GM12878 (cell line): ENCODE measurements around the gene HSPA1A. TPM values are rescaled to one million over a fixed set of nuclear protein-coding genes. Genes with fewer than 3 reads are reported as not detected.

ENCODE experiments used
- ATF3 ChIP-seq: IDR thresholded peaks from 2 replicates; pipeline ENCODE4 v1.6.1; 2011; ENCODE audit warnings: low read depth, mild to moderate bottlenecking, low read length, moderate library complexity, borderline replicate concordance; ENCODE audit errors: extremely low read depth
- E4F1 ChIP-seq: fragments of 450-650 bp; IDR thresholded peaks from 2 replicates; pipeline ENCODE4 v1.6.1; 2018; ENCODE audit warnings: borderline replicate concordance, mild to moderate bottlenecking; ENCODE audit not compliant: partially characterized antibody
- ESRRA ChIP-seq: IDR thresholded peaks from 2 replicates; pipeline ENCODE4 v1.6.1; 2012; ENCODE audit warnings: mild to moderate bottlenecking, low read length, improper control_type of control experiment
- KDM1A ChIP-seq: fragments of 200-600 bp; sonication (generic); IDR thresholded peaks from 2 replicates; pipeline ENCODE4 v1.6.1; 2016; ENCODE audit warnings: borderline replicate concordance
- LARP7 ChIP-seq: fragments of 450-650 bp; IDR thresholded peaks from 2 replicates; pipeline ENCODE4 v1.6.1; 2017; ENCODE audit warnings: mild to moderate bottlenecking
- MTA2 ChIP-seq: fragments of 450-650 bp; IDR thresholded peaks from 2 replicates; pipeline ENCODE4 v1.6.1; 2016; ENCODE audit warnings: low read depth, mild to moderate bottlenecking, moderate library complexity
- MTA3 ChIP-seq: IDR thresholded peaks from 2 replicates; pipeline ENCODE4 v1.6.1; 2012; ENCODE audit warnings: low read length, inconsistent platforms, borderline replicate concordance
- NR2C1 ChIP-seq: fragments of 450-650 bp; IDR thresholded peaks from 2 replicates; pipeline ENCODE4 v1.6.1; 2017; ENCODE audit warnings: antibody characterized with exemption, mild to moderate bottlenecking, moderate library complexity
- PAX8 ChIP-seq: fragments of 450-650 bp; IDR thresholded peaks from 2 replicates; pipeline ENCODE4 v1.6.1; 2017; ENCODE audit warnings: mild to moderate bottlenecking, moderate library complexity
- PRDM15 ChIP-seq: fragments of 450-650 bp; formaldehyde crosslinking; IDR thresholded peaks from 2 replicates; pipeline ENCODE4 v1.4.0; 2020; ENCODE audit warnings: mild to moderate bottlenecking, moderate library complexity
- RELB ChIP-seq: fragments of 450-650 bp; IDR thresholded peaks from 2 replicates; pipeline ENCODE4 v1.6.1; 2017; ENCODE audit warnings: low read depth, mild to moderate bottlenecking, moderate library complexity
- SP1 ChIP-seq: IDR thresholded peaks from one replicate; pipeline ENCODE4 v1.6.1; 2011; ENCODE audit warnings: low read depth, low read length
- SRF ChIP-seq, 2 experiments: IDR thresholded peaks; 2 replicates each; pipeline ENCODE4 v1.6.1; 2011; ENCODE audit warnings: low read depth in 2 of 2, low read length in 2 of 2, mild to moderate bottlenecking in 1 of 2, moderate library complexity in 1 of 2
- TAF1 ChIP-seq: IDR thresholded peaks from 2 replicates; pipeline ENCODE4 v1.6.1; 2011; ENCODE audit warnings: mild to moderate bottlenecking, low read depth, low read length, borderline replicate concordance
- ZNF592 ChIP-seq: fragments of 450-650 bp; IDR thresholded peaks from 2 replicates; pipeline ENCODE4 v1.6.1; 2017; ENCODE audit warnings: mild to moderate bottlenecking, moderate library complexity
- polyA plus RNA-seq, 11 experiments: library from polyadenylated mRNA; depleted of rRNA in 4 of 11; unstranded in 6 of 11; stranded (reverse) in 5 of 11; fragments of >200 nt; fragmentation: Nextera tagmentation in 4 of 11; fragmentation: Illumina TruSeq in 1 of 11; extraction: Ambion mirVana in 4 of 11; extraction: Trizol in 1 of 11; gene quantifications; 1 replicate in 1 of 11; 2 replicates in 10 of 11; pipeline versions ENCODE4 v1.2.1 to v1.2.3, GENCODE V29; 2011 to 2016; ENCODE audit warnings: inconsistent platforms in 2 of 11, missing spikeins in 2 of 11, low read depth in 1 of 11
- total RNA-seq, 4 experiments: library from RNA; depleted of rRNA in 3 of 4; stranded (reverse); fragments of >200 nt in 3 of 4; fragmentation: Illumina TruSeq in 1 of 4; extraction: Trizol in 1 of 4; gene quantifications; 2 replicates each; pipeline versions ENCODE4 v1.2.1 to v1.2.3, GENCODE V29; 2013 to 2021

The HSPA1A gene
- total and polyA plus RNA-seq, 10 of the 15 experiments (the other 5 are each of a cell fraction or from before 2014, with no cell fraction given), result 0.29 to 51.8 (median 17.5) TPM

- TF ChIP-seq KDM1A, result no peak
- TF ChIP-seq MTA3, result no peak
- TF ChIP-seq TAF1, result peak; percentile 94
- peak; percentile 4 for TF ChIP-seq SP1
- peak; percentile 66 for TF ChIP-seq NR2C1
- TF ChIP-seq SRF (IDR thresholded peaks at IDR 0.05; ENCODE audit: low read depth in 2 of 2, low read length in 2 of 2), result peak in 1 of 2 experiments; percentile 74; a peak in 2 of 4 replicates
- no peak for TF ChIP-seq PAX8
- TF ChIP-seq MTA2, result peak; percentile 38
- no peak for TF ChIP-seq PRDM15 (CRISPR knock-in tag)
- TF ChIP-seq E4F1, result no peak
- peak; percentile 87; the same call in 1 of the 2 replicates for TF ChIP-seq ZNF592
- peak; percentile 86 for TF ChIP-seq RELB
- TF ChIP-seq LARP7, result 0 out of 2 replicates have a peak, but pooled peaks have one; percentile 52
- TF ChIP-seq ATF3, result no peak
- TF ChIP-seq ESRRA, result no peak
Measured at GRCh38 chr6:31834367-31835250, 19.3 kb downstream of the HSPA1A start (continued).
